ENCODE results near the gene PLEKHA1. TPM values are rescaled to one million over a fixed set of nuclear protein-coding genes. Genes with fewer than 3 reads are reported as not detected.

Gene PLEKHA1
- total and polyA plus RNA-seq, 2 of the 13 experiments (the other 11 are each of a cell fraction or from before 2014, with no cell fraction given): 32.2 to 53.3 TPM

DNA sequence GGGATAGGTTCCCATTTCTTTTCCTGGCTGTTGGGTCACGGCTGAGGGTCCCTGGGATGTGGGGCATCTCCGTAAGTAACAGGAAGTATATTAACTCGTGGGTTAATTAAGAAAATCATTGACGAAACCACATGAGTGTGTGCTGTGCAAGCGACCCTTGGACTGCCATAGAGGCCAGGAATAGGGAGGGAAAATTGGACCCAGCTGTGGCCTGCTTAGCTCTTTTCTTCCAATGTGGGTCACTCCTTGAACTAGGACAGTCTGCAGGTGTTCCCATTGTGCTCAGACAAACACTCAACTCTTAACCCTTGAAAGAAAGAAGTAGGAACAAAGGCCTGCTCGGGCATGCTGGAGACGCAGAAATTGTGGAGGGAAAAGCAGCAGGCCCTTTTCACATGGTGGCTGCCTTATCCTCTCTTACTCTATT, 25.6 kb upstream of the PLEKHA1 start (continued):
- TF ChIP-seq ZNF660 (CRISPR knock-in tag; IDR thresholded peaks at IDR 0.05; ENCODE audit: borderline replicate concordance, low read depth) (no peak), PPARG (CRISPR knock-in tag; conservative IDR thresholded peaks at IDR 0.05) (no peak; the same call in 1 of the 2 replicates), ZNF33B (CRISPR knock-in tag; IDR thresholded peaks at IDR 0.05) (no peak), TCF7 (IDR thresholded peaks at IDR 0.05; ENCODE audit: low read depth) (no peak), MAFG (CRISPR knock-in tag; IDR thresholded peaks at IDR 0.05) (no peak), ZNF773 (CRISPR knock-in tag; IDR thresholded peaks at IDR 0.05; ENCODE audit: borderline replicate concordance) (no peak), ZFP62 (CRISPR knock-in tag; IDR thresholded peaks at IDR 0.05) (no peak), AGO2 (optimal IDR thresholded peaks at IDR 0.05; ENCODE audit: low read depth, low read length) (no peak), THAP11 (CRISPR knock-in tag; IDR thresholded peaks at IDR 0.05) (no peak), KLF16 (CRISPR knock-in tag; IDR thresholded peaks at IDR 0.05) (no peak), KLF13 (CRISPR knock-in tag; IDR thresholded peaks at IDR 0.05) (no peak), FOXK2 (IDR thresholded peaks at IDR 0.05) (no peak), HNRNPH1 (optimal IDR thresholded peaks at IDR 0.05; ENCODE audit: low read depth, low read length) (no peak), HOXA3 (CRISPR knock-in tag; IDR thresholded peaks at IDR 0.05) (no peak; the same call in 1 of the 2 replicates), PRPF4 (IDR thresholded peaks at IDR 0.05; ENCODE audit: low read depth, low read length, poor library complexity, severe bottlenecking) (no peak), PITX1 (CRISPR knock-in tag; IDR thresholded peaks at IDR 0.05) (no peak), ZNF24 (IDR thresholded peaks at IDR 0.05) (no peak), ZNF292 (CRISPR knock-in tag; IDR thresholded peaks at IDR 0.05; ENCODE audit: borderline replicate concordance, low read depth) (no peak), ZNF7 (CRISPR knock-in tag; IDR thresholded peaks at IDR 0.05) (no peak), STAG1 (CRISPR knock-in tag; IDR thresholded peaks at IDR 0.05) (no peak), KDM5A (IDR thresholded peaks at IDR 0.05; ENCODE audit: borderline replicate concordance, low read length) (no peak)
- TF ChIP-seq, protein P1, sequence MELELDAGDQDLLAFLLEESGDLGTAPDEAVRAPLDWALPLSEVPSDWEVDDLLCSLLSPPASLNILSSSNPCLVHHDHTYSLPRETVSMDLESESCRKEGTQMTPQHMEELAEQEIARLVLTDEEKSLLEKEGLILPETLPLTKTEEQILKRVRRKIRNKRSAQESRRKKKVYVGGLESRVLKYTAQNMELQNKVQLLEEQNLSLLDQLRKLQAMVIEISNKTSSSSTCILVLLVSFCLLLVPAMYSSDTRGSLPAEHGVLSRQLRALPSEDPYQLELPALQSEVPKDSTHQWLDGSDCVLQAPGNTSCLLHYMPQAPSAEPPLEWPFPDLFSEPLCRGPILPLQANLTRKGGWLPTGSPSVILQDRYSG (CRISPR knock-in tag; IDR thresholded peaks at IDR 0.05): no peak
- TF ChIP-seq, protein P2, sequence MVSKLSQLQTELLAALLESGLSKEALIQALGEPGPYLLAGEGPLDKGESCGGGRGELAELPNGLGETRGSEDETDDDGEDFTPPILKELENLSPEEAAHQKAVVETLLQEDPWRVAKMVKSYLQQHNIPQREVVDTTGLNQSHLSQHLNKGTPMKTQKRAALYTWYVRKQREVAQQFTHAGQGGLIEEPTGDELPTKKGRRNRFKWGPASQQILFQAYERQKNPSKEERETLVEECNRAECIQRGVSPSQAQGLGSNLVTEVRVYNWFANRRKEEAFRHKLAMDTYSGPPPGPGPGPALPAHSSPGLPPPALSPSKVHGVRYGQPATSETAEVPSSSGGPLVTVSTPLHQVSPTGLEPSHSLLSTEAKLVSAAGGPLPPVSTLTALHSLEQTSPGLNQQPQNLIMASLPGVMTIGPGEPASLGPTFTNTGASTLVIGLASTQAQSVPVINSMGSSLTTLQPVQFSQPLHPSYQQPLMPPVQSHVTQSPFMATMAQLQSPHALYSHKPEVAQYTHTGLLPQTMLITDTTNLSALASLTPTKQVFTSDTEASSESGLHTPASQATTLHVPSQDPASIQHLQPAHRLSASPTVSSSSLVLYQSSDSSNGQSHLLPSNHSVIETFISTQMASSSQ (IDR thresholded peaks at IDR 0.05; ENCODE audit: low read depth): 0 out of 2 replicates have a peak, but pooled peaks have one; percentile 21
- TF ChIP-seq, protein P2 (CRISPR knock-in tag; IDR thresholded peaks at IDR 0.05; ENCODE audit: borderline replicate concordance): no peak
- TF ChIP-seq, protein P3, sequence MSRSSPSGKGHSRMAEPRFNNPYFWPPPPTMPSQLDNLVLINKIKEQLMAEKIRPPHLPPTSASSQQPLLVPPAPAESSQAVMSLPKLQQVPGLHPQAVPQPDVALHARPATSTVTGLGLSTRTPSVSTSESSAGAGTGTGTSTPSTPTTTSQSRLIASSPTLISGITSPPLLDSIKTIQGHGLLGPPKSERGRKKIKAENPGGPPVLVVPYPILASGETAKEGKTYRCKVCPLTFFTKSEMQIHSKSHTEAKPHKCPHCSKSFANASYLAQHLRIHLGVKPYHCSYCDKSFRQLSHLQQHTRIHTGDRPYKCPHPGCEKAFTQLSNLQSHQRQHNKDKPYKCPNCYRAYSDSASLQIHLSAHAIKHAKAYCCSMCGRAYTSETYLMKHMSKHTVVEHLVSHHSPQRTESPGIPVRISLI (CRISPR knock-in tag; IDR thresholded peaks at IDR 0.05; ENCODE audit: borderline replicate concordance): 0 out of 2 replicates have a peak, but pooled peaks have one; percentile 11
- TF ChIP-seq, protein P4, sequence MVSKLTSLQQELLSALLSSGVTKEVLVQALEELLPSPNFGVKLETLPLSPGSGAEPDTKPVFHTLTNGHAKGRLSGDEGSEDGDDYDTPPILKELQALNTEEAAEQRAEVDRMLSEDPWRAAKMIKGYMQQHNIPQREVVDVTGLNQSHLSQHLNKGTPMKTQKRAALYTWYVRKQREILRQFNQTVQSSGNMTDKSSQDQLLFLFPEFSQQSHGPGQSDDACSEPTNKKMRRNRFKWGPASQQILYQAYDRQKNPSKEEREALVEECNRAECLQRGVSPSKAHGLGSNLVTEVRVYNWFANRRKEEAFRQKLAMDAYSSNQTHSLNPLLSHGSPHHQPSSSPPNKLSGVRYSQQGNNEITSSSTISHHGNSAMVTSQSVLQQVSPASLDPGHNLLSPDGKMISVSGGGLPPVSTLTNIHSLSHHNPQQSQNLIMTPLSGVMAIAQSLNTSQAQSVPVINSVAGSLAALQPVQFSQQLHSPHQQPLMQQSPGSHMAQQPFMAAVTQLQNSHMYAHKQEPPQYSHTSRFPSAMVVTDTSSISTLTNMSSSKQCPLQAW (CRISPR knock-in tag; IDR thresholded peaks at IDR 0.05): peak; percentile 68; the same call in 1 of the 2 replicates
